ENCODE data around the gene TRMT1. TPM values are rescaled to one million over a fixed set of nuclear protein-coding genes. Genes with fewer than 3 reads are reported as not detected.
A peak's percentile ranks its signal among the peaks of the same experiment; 100 is the strongest.

TRMT1 gene
- total RNA-seq, 1 experiment from 2014 or later = 91.8 TPM

- peak; percentile 37 for ATAC-seq
- intact Hi-C loops (cut with micrococcal nuclease) = loop anchor here (1.0 to 10.0 kb wide), 4 partner anchors 8 to 671 kb away; no protein-coding TSS in a partner anchor
- peak overlapping the region; percentile 97 for H3K27ac ChIP-seq (ENCODE audit: low read length)
- peak; percentile 93 for DNase-seq
- H3K36me3 ChIP-seq (ENCODE audit: low read depth, low read length) = no peaks in the 10 kb centered on the region
- H3K9me3 ChIP-seq (ENCODE audit: low read length) = no peaks in the 10 kb centered on the region
- ChIA-PET POLR2A (ENCODE audit: unreplicated experiment) (interaction anchor here (0.8 to 1.1 kb wide), 2 partner anchors 10 to 12 kb away, joined by 3 to 4 read pairs; no protein-coding TSS in a partner anchor), CTCF (interaction anchor here (0.6 to 1.1 kb wide), 4 partner anchors 8 to 236 kb away, joined by 3 to 4 read pairs (median 3); partner anchors contain the start of genes IER2 and STX10)
- H3K27me3 ChIP-seq (ENCODE audit: low read length) = no peaks in the 10 kb centered on the region
- peaks cover 73% of the 10 kb centered on the region for H3K4me1 ChIP-seq (ENCODE audit: insufficient read depth, low read length)
- no TSS peak for BruUV-seq (replicated peaks)
- H2AFZ ChIP-seq (ENCODE audit: low read length) = peak overlapping the region; percentile 66
- H3K4me3 ChIP-seq (ENCODE audit: low read length) = peak overlapping the region; percentile 51
- peaks cover 11% of the 10 kb centered on the region for H3F3A ChIP-seq (ENCODE audit: low read length, unreplicated experiment)
- peaks cover 24% of the 10 kb centered on the region for H3K79me2 ChIP-seq (ENCODE audit: low read length)
- peak overlapping the region; percentile 82 for H3K4me2 ChIP-seq (ENCODE audit: low read length)
- H4K20me1 ChIP-seq (ENCODE audit: low read length) = no peaks in the 10 kb centered on the region
- H3K9me2 ChIP-seq (replicated peaks; ENCODE audit: low read length) = no peaks in the 10 kb centered on the region
- TF ChIP-seq CTCF (conservative IDR thresholded peaks at IDR 0.05; ENCODE audit: low read depth, low read length) (no peak), EZH2phosphoT487 (IDR thresholded peaks at IDR 0.05; ENCODE audit: borderline replicate concordance, low read length) (no peak), EZH2 (IDR thresholded peaks at IDR 0.05; ENCODE audit: low read length, unreplicated experiment) (no peak)
- H3K9ac ChIP-seq (ENCODE audit: low read length) = peak overlapping the region; percentile 95
Observed at GRCh38 chr19:13163609-13164342, 47.2 kb upstream of the TRMT1 start.

GRCh38 chr19:13162724-13163608, 46.4 kb upstream of the TRMT1 start:
- H3K4me2 ChIP-seq (ENCODE audit: low read length) = peak overlapping the region; percentile 82
- intact Hi-C loops (cut with micrococcal nuclease) = loop anchor here (1.0 to 10.0 kb wide), 4 partner anchors 8 to 672 kb away; no protein-coding TSS in a partner anchor
- no peaks in the 10 kb centered on the region for H3K9me2 ChIP-seq (replicated peaks; ENCODE audit: low read length)
- ATAC-seq (peak; percentile 50), DNase-seq (peak; percentile 100)
- H3K27ac ChIP-seq (ENCODE audit: low read length) = peak overlapping the region; percentile 97
- peak overlapping the region; percentile 41; the same call in 1 of the 2 replicates for H2AFZ ChIP-seq (ENCODE audit: low read length)
- no peak for TF ChIP-seq EZH2 (IDR thresholded peaks at IDR 0.05; ENCODE audit: low read length, unreplicated experiment)
- peak overlapping the region; percentile 67 for H3K4me3 ChIP-seq (ENCODE audit: low read length)
- no peaks in the 10 kb centered on the region for H3K9me3 ChIP-seq (ENCODE audit: low read length)
- no peaks in the 10 kb centered on the region for H3K27me3 ChIP-seq (ENCODE audit: low read length)
- H3K9ac ChIP-seq (ENCODE audit: low read length) = peak overlapping the region; percentile 95
- ChIA-PET CTCF (interaction anchor here (0.5 to 0.8 kb wide), 2 partner anchors 13 to 82 kb away, joined by 3 to 6 read pairs; partner anchors contain the start of genes IER2 and STX10), POLR2A (ENCODE audit: unreplicated experiment) (interaction anchor here (0.5 to 0.6 kb wide), 2 partner anchors 558 to 699 kb away, joined by 4 to 5 read pairs; no protein-coding TSS in a partner anchor)
- H4K20me1 ChIP-seq (ENCODE audit: low read length) = no peaks in the 10 kb centered on the region
- peaks cover 65% of the 10 kb centered on the region for H3K4me1 ChIP-seq (ENCODE audit: insufficient read depth, low read length)
- no peaks in the 10 kb centered on the region for H3K36me3 ChIP-seq (ENCODE audit: low read depth, low read length)
- peaks cover 11% of the 10 kb centered on the region for H3F3A ChIP-seq (ENCODE audit: low read length, unreplicated experiment)
- peaks cover 18% of the 10 kb centered on the region for H3K79me2 ChIP-seq (ENCODE audit: low read length)
- BruUV-seq (replicated peaks) = TSS peak; percentile 54

- DNase-seq (peak; percentile 63), ATAC-seq (no peak)
- no peaks in the 10 kb centered on the region for H3K9me2 ChIP-seq (replicated peaks; ENCODE audit: low read length)
- H3K79me2 ChIP-seq (ENCODE audit: low read length) = peaks cover 14% of the 10 kb centered on the region
- H4K20me1 ChIP-seq (ENCODE audit: low read length) = no peaks in the 10 kb centered on the region
- no TSS peak for BruUV-seq (replicated peaks)
- ChIA-PET POLR2A (ENCODE audit: unreplicated experiment) (interaction anchor here (0.6 kb wide), 2 partner anchors 101 to 478 kb away, joined by 4 to 18 read pairs; no protein-coding TSS in a partner anchor), CTCF (no interaction called here)
- H3F3A ChIP-seq (ENCODE audit: low read length, unreplicated experiment) = peaks cover 16% of the 10 kb centered on the region
- H3K36me3 ChIP-seq (ENCODE audit: low read depth, low read length) = no peaks in the 10 kb centered on the region
- H3K9me3 ChIP-seq (ENCODE audit: low read length) = no peaks in the 10 kb centered on the region
- H3K4me3 ChIP-seq (ENCODE audit: low read length) = no peak overlapping the region
- no peak overlapping the region for H2AFZ ChIP-seq (ENCODE audit: low read length)
- intact Hi-C loops (cut with micrococcal nuclease) = loop anchor here (10.0 kb wide), 1 partner anchor 674 kb away; no protein-coding TSS in a partner anchor
- no peak overlapping the region for H3K4me2 ChIP-seq (ENCODE audit: low read length)
- H3K9ac ChIP-seq (ENCODE audit: low read length) = peak overlapping the region; percentile 32; the same call in 1 of the 2 replicates
- TF ChIP-seq CTCF (conservative IDR thresholded peaks at IDR 0.05; ENCODE audit: low read depth, low read length) = no peak
- TF ChIP-seq EZH2phosphoT487 (IDR thresholded peaks at IDR 0.05; ENCODE audit: borderline replicate concordance, low read length) = no peak
- TF ChIP-seq EZH2 (IDR thresholded peaks at IDR 0.05; ENCODE audit: low read length, unreplicated experiment) = no peak
- H3K27ac ChIP-seq (ENCODE audit: low read length) = peak overlapping the region; percentile 43
- peaks cover 58% of the 10 kb centered on the region for H3K4me1 ChIP-seq (ENCODE audit: insufficient read depth, low read length)
- no peaks in the 10 kb centered on the region for H3K27me3 ChIP-seq (ENCODE audit: low read length)
Observed at GRCh38 chr19:13160557-13160956, 44.0 kb upstream of the TRMT1 start.

All from PC-3 (cell line).